ENCODE data around the gene EFNA3. TPM values are rescaled to one million over a fixed set of nuclear protein-coding genes. Genes with fewer than 3 reads are reported as not detected.
A peak's percentile ranks its signal among the peaks of the same experiment; 100 is the strongest.

The EFNA3 gene
- total RNA-seq, 4 donors from 2014 or later, result 0.84 to 1.8 (median 1.6) TPM; not detected in 1

DNA sequence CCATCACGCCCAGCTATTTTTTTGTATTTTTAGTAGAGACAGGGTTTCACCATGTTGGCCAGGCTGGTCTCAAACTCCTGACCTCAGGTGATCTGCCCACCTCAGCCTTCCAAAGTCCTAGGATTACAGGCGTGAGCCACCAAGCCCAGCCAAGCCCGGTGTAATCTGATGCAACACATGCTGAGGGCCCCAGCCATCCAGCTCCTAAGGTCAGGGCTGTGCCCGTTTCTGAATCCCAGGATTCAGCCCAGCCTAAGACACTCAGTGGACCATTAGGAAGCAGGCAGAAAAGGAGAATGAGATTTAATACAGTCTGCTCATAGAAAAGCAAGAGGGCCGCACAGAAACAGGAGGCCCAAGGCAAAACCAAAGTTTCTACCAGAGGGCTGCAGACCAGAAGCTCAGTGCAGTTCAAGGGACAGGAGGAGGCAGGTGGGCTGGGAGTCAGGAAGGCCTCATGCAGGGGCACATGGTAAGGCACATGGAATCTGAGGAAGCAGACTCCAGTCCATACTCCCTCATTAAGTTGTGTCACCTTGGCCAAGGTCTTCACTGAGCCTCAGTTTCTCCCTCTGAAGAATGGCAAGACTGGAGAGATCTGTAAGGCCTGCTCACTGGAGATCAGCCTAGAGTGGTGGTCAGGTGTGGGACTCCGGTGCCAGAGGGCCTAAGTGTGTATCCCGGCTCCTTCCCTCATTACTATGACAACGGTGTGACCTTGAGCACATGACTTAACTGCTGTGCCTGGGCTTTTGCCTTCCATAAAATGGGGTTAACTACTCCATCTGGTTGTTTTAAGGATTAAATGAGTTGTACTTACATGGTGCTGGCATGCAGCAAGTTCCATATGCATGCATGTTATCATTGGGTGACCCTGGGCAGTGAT is 29.9 kb upstream of the EFNA3 start:
- ATAC-seq (ENCODE audit: low FRiP score) (no peak), DNase-seq (ENCODE audit: low spot score) (no peak)
- TF ChIP-seq CTCF (IDR thresholded peaks at IDR 0.05), result no peak

GRCh38 chr1:155049651-155050559 is 28.7 kb upstream of the EFNA3 start:
- no peak for TF ChIP-seq CTCF (IDR thresholded peaks at IDR 0.05)
- ATAC-seq (ENCODE audit: low FRiP score) (no peak), DNase-seq (ENCODE audit: low spot score) (no peak)

DNA sequence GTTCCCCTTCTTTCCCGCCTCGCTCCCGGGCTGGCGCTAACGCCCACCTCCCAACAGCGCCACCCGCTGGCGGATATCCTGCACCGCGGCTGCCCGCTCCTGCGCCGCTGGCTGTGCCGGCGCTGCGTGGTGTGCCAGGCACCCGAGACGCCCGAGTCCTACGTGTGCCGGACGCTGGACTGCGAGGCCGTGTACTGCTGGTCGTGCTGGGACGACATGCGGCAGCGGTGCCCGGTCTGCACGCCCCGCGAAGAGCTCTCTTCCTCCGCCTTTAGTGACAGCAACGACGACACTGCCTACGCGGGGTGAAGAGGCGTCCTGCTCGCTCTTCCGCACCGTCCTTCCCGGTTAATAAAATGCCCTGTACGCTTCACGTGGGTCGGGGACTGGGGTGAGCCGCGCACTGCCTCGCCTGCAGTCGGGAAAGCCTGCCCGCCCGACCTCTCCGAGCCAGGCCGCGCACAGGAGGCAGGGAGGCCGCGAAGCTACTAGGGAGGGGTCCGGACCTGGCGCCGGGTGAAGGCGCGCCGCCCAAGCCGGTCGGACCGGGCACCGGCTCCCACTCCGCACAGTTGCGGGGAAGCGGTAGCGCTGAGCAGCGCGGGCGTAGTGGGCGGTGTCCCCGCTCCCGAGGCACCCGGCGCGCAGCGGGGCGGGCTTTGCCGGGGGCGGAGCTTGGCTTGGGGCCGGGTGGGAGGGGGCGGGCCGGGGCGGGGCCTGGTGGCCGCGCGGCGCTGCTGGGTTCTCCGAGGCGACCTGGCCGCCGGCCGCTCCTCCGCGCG is 27.9 kb upstream of the EFNA3 start, which contains the start of gene ADAM15:
ADAM15 (plus strand) TSS at position 757 of the 782 bp plus-strand sequence. CDS start 71 bp downstream, outside the sequence.
- peak; percentile 73 for DNase-seq (ENCODE audit: low spot score)
- peak in 1 of 3 donors; percentile 52 for TF ChIP-seq CTCF (IDR thresholded peaks at IDR 0.05)
- peak; percentile 88 for ATAC-seq (ENCODE audit: low FRiP score)

DNA sequence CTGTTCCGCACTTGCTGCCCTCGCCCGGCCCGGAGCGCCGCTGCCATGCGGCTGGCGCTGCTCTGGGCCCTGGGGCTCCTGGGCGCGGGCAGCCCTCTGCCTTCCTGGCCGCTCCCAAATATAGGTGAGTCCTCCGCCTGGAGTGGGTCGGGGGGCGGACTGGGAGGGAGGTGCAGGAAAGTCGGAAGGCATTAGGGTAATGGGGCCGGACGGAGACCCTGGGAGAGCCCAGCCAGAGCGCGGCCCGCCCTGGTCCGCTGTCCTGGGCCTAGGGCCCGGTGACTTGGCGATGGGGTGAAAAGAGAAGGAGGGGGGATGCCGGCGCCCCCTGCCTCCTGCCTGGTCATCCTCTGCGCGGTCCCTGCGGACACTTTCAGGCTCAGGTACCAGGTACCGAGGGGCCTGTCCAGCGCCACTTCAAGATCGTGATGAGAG is 27.3 kb upstream of the EFNA3 start:
- no peak for DNase-seq (ENCODE audit: low spot score)
- peak; percentile 0 for ATAC-seq (ENCODE audit: low FRiP score)
- TF ChIP-seq CTCF (IDR thresholded peaks at IDR 0.05), result no peak

DNA sequence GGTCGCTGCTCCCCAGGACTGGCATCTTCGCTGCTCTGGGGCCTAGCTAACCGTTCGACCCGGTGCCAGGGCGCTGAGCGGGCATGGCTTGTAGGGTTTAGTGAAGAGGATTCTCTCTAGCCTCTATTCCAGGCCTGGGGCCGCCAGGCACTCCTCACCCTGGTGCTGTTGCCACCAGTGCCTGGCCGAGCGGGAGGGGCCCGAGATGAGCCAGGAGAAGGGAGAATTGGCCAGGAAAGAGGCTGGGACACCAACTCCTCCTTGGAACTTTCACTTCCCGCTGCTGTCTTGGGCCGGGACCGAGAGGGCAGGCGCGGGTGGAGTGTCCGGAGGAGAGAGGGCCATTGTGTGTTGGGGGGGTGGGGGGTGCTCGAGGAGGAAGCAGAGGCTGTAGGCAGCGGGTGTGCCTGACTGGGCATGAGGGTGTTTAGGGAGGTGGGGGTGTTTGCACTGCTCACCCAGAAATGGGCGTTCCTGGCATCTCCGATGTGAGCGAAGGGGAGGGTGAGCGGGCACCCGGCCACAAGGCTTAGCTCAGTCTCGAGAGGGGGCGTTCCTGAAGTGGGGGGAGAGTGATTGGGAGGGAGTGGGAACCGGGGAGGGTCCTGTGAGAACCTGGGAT is 26.7 kb upstream of the EFNA3 start:
- ATAC-seq (ENCODE audit: low FRiP score) (peak; percentile 36), DNase-seq (ENCODE audit: low spot score) (no peak)
- no peak for TF ChIP-seq CTCF (IDR thresholded peaks at IDR 0.05)
